ENCODE results near the gene WBP2. TPM values are rescaled to one million over a fixed set of nuclear protein-coding genes. Genes with fewer than 3 reads are reported as not detected.

WBP2 gene
- total and polyA plus RNA-seq, 2 of the 13 experiments (the other 11 are each of a cell fraction or from before 2014, with no cell fraction given), result 29.2 to 29.5 TPM

GRCh38 chr17:75869282-75870141 lies 14.4 kb upstream of the WBP2 start (continued):
- no peak for TF ChIP-seq ZSCAN30 (CRISPR knock-in tag; IDR thresholded peaks at IDR 0.05)
- TF ChIP-seq ZNF687 (CRISPR knock-in tag; IDR thresholded peaks at IDR 0.05), result peak; percentile 90
- peak; percentile 68; the same call in 1 of the 2 replicates for TF ChIP-seq NFIC (IDR thresholded peaks at IDR 0.05; ENCODE audit: low read length)
- TF ChIP-seq TBL1XR1 (IDR thresholded peaks at IDR 0.05; ENCODE audit: borderline replicate concordance, low read length, partially characterized antibody), result peak; percentile 46
- no peak for TF ChIP-seq RORA (CRISPR knock-in tag; IDR thresholded peaks at IDR 0.05)
- no peak for TF ChIP-seq ZNF709 (CRISPR knock-in tag; IDR thresholded peaks at IDR 0.05)
- no peak for TF ChIP-seq ZNF496 (CRISPR knock-in tag; IDR thresholded peaks at IDR 0.05; ENCODE audit: insufficient replicate concordance)
- TF ChIP-seq PLRG1 (conservative IDR thresholded peaks at IDR 0.05), result no peak
- TF ChIP-seq KMT2A (CRISPR knock-in tag; IDR thresholded peaks at IDR 0.05), result no peak
- 0 out of 2 replicates have a peak, but pooled peaks have one; percentile 6 for TF ChIP-seq RBAK (CRISPR knock-in tag; IDR thresholded peaks at IDR 0.05)
- no peak for TF ChIP-seq ZFYVE20 (CRISPR knock-in tag; IDR thresholded peaks at IDR 0.05; ENCODE audit: borderline replicate concordance, low read depth)
- TF ChIP-seq ZNF724P (CRISPR knock-in tag; IDR thresholded peaks at IDR 0.05; ENCODE audit: borderline replicate concordance), result no peak
- TF ChIP-seq ZNF382 (CRISPR knock-in tag; IDR thresholded peaks at IDR 0.05; ENCODE audit: borderline replicate concordance), result no peak
- 0 out of 2 replicates have a peak, but pooled peaks have one; percentile 18 for TF ChIP-seq ZFP37 (CRISPR knock-in tag; IDR thresholded peaks at IDR 0.05; ENCODE audit: borderline replicate concordance)
- TF ChIP-seq, protein P1, sequence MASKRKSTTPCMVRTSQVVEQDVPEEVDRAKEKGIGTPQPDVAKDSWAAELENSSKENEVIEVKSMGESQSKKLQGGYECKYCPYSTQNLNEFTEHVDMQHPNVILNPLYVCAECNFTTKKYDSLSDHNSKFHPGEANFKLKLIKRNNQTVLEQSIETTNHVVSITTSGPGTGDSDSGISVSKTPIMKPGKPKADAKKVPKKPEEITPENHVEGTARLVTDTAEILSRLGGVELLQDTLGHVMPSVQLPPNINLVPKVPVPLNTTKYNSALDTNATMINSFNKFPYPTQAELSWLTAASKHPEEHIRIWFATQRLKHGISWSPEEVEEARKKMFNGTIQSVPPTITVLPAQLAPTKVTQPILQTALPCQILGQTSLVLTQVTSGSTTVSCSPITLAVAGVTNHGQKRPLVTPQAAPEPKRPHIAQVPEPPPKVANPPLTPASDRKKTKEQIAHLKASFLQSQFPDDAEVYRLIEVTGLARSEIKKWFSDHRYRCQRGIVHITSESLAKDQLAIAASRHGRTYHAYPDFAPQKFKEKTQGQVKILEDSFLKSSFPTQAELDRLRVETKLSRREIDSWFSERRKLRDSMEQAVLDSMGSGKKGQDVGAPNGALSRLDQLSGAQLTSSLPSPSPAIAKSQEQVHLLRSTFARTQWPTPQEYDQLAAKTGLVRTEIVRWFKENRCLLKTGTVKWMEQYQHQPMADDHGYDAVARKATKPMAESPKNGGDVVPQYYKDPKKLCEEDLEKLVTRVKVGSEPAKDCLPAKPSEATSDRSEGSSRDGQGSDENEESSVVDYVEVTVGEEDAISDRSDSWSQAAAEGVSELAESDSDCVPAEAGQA (IDR thresholded peaks at IDR 0.05; ENCODE audit: low read depth), result no peak
- TF ChIP-seq, protein P1 (CRISPR knock-in tag; IDR thresholded peaks at IDR 0.05; ENCODE audit: borderline replicate concordance), result no peak
- 0 out of 2 replicates have a peak, but pooled peaks have one; percentile 32 for TF ChIP-seq MEIS2 (CRISPR knock-in tag; IDR thresholded peaks at IDR 0.05)
- peak; percentile 94 for TF ChIP-seq ZNF878 (CRISPR knock-in tag; IDR thresholded peaks at IDR 0.05)

All from HepG2 (cell line).